Panc1 (cell line): ENCODE results near the gene CEBPE.

ENCODE experiments used
- CTCF ChIP-seq: fragments of 450-650 bp; IDR thresholded peaks from 2 replicates; pipeline ENCODE4 v1.5.1; 2017; ENCODE audit warnings: mild to moderate bottlenecking
- POLR2AphosphoS5 ChIP-seq: IDR thresholded peaks from 2 replicates; pipeline ENCODE4 v1.6.1; 2012; ENCODE audit warnings: mild to moderate bottlenecking, low read depth, low read length, moderate library complexity
- REST ChIP-seq, 2 experiments: IDR thresholded peaks; 2 replicates each; pipeline ENCODE4 v1.6.1; 2011 to 2012; ENCODE audit warnings: low read depth in 2 of 2, control low read depth in 1 of 2, low read length in 1 of 2, mild to moderate bottlenecking in 1 of 2, moderate library complexity in 1 of 2; ENCODE audit not compliant: insufficient read depth in 1 of 2

GRCh38 chr14:23106747-23107045, 12.4 kb downstream of the CEBPE start:
- TF ChIP-seq REST (IDR thresholded peaks at IDR 0.05; ENCODE audit: insufficient read depth in 1 of 2, low read depth in 2 of 2, low read length in 1 of 2) (no peak), CTCF (no peak), POLR2AphosphoS5 (no peak)
